ENCODE results near the gene SLC25A23. TPM values are rescaled to one million over a fixed set of nuclear protein-coding genes. Genes with fewer than 3 reads are reported as not detected.

Gene SLC25A23
- total and polyA plus RNA-seq, 2 of the 8 experiments (the other 6 are each of a cell fraction or from before 2014, with no cell fraction given): 18.0 to 48.1 TPM

- no peak overlapping the region for H3K56ac ChIP-seq (replicated peaks; ENCODE audit: insufficient read length, low read depth, low read length)
- no peak overlapping the region for H3K23ac ChIP-seq (ENCODE audit: insufficient read length)
- H3K27ac ChIP-seq (ENCODE audit: low read depth, low read length): no peak overlapping the region
- DNase-seq (ENCODE audit: low read depth in 1 of 2, low spot score in 2 of 2): peak in 1 of 2 experiments; percentile 63
- POLR2A ChIA-PET (ENCODE audit: partially characterized antibody): interaction anchor here (1.0 to 1.6 kb wide), 4 partner anchors 9 to 16 kb away, joined by 3 to 4 read pairs (median 4); partner anchors contain the start of gene KHSRP
- H3K79me2 ChIP-seq (ENCODE audit: control insufficient read depth in 1 of 2, insufficient read depth in 2 of 2, low read length in 2 of 2): peaks cover 0 to 17% of the 10 kb centered on the region in 2 experiments; a peak in 1 of 4 replicates
- H3K4ac ChIP-seq (replicated peaks; ENCODE audit: insufficient read length, low read depth, low read length): no peak overlapping the region
- H3K9ac ChIP-seq (replicated peaks in 1 of 4; ENCODE audit: extremely low read depth in 1 of 4, low read depth in 3 of 4, low read length in 3 of 4): no peak overlapping the region
- no peak overlapping the region for H4K8ac ChIP-seq (ENCODE audit: extremely low read depth, insufficient read depth, low read length)
- WGBS, 2 experiments (ENCODE audit: extremely low coverage in 1 of 2, insufficient coverage in 1 of 2, insufficient read length in 1 of 2, insufficient replicate concordance in 2 of 2, low coverage in 1 of 2, low lambda C conversion rate in 2 of 2, missing lambda C conversion rate in 1 of 2): 87% methylated on average over 26 of the region's 42 CpGs; no CpG with 5 or more reads in 1 of the 2 experiments
- peaks cover 10% of the 10 kb centered on the region for H3K79me1 ChIP-seq (ENCODE audit: low read depth, low read length)
- H2BK120ac ChIP-seq (replicated peaks; ENCODE audit: low read depth, low read length): no peak overlapping the region
- H3K4me3 ChIP-seq (ENCODE audit: extremely low read depth in 1 of 4, insufficient read depth in 2 of 4, low read depth in 3 of 4, low read length in 4 of 4): no peak overlapping the region
- peaks cover 10 to 33% of the 10 kb centered on the region in 2 experiments for H4K20me1 ChIP-seq (replicated peaks in 1 of 2; ENCODE audit: control insufficient read depth in 1 of 2, insufficient read depth in 2 of 2, low read length in 2 of 2)
- CTCF ChIA-PET (ENCODE audit: partially characterized antibody): no interaction called here
- no peak overlapping the region for H2AK5ac ChIP-seq (ENCODE audit: low read depth, low read length)
- H2BK20ac ChIP-seq (ENCODE audit: low read length): no peak overlapping the region
- no peaks in the 10 kb centered on the region for H3K27me3 ChIP-seq (replicated peaks in 1 of 4; ENCODE audit: control insufficient read depth in 3 of 4, extremely low read depth in 1 of 4, insufficient read depth in 3 of 4, low read length in 3 of 4)
- peak overlapping the region; percentile 13; the same call in 1 of the 2 replicates for H2BK5ac ChIP-seq (ENCODE audit: low read depth, low read length)
- H3K18ac ChIP-seq (ENCODE audit: extremely low read depth, low read length): no peak overlapping the region; the same call in 1 of the 2 replicates
- no peak overlapping the region for H2BK15ac ChIP-seq (ENCODE audit: low read length)
- TF ChIP-seq RAD21 (IDR thresholded peaks at IDR 0.05 in 1 of 2, conservative IDR thresholded peaks at IDR 0.05 in 1 of 2; ENCODE audit: low read depth in 2 of 2, low read length in 2 of 2) (peak; percentile 28 to 34; a peak in 2 of 4 replicates), BCL11A (IDR thresholded peaks at IDR 0.05; ENCODE audit: low read depth in 2 of 2, low read length in 2 of 2) (no peak), CTCF (IDR thresholded peaks at IDR 0.05; ENCODE audit: control extremely low read depth in 1 of 3, insufficient read depth in 1 of 3, low read depth in 1 of 3, low read length in 3 of 3) (peak in 2 of 3 experiments; percentile 9 to 25; a peak in 2 of 4 replicates)
- no peaks in the 10 kb centered on the region for H3K23me2 ChIP-seq (ENCODE audit: low read depth, low read length)
- no peak overlapping the region for H2BK12ac ChIP-seq (ENCODE audit: low read depth, low read length)
- H4K91ac ChIP-seq (replicated peaks; ENCODE audit: insufficient read length, low read length): no peak overlapping the region
- peaks cover 0 to 12% (median 6%) of the 10 kb centered on the region in 4 experiments; a peak in 6 of 7 replicates for H3K4me1 ChIP-seq (replicated peaks in 1 of 4; ENCODE audit: control insufficient read depth in 3 of 4, insufficient read depth in 4 of 4, low read length in 3 of 4)
- FAIRE-seq: no peak
- no peak overlapping the region for H3K14ac ChIP-seq (ENCODE audit: insufficient read length)
- H2AFZ ChIP-seq (ENCODE audit: low read length): no peak overlapping the region
- no peak overlapping the region for H3K4me2 ChIP-seq (ENCODE audit: insufficient read depth in 1 of 2, low read depth in 2 of 2, low read length in 2 of 2)
- H3K9me3 ChIP-seq (ENCODE audit: insufficient read depth in 2 of 2, low read depth in 1 of 2, low read length in 1 of 2): no peaks in the 10 kb centered on the region
- H3K36me3 ChIP-seq (ENCODE audit: control insufficient read depth in 2 of 4, insufficient read depth in 4 of 4, low read length in 3 of 4): peaks cover 28 to 57% (median 45%) of the 10 kb centered on the region in 4 experiments
- no peak overlapping the region for H4K5ac ChIP-seq (ENCODE audit: insufficient read length, low read depth, low read length)
Measured at GRCh38 chr19:6413721-6414643, 45.6 kb downstream of the SLC25A23 start.
